ENCODE results near the gene RASGRF1.

The RASGRF1 gene

GRCh38 chr15:79047676-79048439 lies 42.7 kb downstream of the RASGRF1 start:
- no peak overlapping the region for H3K27ac ChIP-seq
- TF ChIP-seq CTCF (conservative IDR thresholded peaks at IDR 0.05), result no peak

DNA sequence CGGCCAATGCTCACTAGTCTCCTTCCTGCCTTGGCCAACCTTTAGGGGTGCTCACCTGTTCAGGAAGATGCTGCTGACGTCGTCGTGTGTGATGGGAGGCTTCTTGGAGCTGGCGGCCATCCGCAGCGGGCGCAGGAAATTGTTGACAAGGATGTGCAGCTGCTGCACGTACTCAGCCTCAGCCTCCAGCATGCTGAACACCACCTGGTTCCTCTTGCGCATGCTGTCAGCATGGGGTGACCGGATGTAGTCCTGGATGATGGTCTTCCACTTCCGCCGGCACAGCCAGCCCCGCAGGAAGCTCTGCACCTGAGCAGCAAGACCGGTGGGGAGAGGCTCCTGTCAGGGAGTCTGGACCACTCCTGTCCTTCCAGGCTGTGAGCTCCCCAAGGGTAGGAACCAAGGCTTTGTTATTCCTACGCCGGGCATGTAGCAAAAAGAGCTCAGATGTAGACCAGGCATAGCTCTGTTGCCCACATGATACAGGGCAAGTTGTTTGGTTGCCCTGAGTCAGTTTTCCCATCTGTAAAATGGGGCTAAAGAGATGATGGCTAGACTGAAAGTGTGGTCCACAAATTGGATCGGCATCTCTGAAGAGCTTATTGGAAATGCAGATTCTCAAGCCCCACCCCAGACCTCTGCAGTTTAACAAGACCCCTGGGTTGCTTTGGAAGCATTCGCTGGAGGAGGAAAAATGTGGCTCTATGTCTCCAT lies 43.7 kb downstream of the RASGRF1 start:
- no peak for TF ChIP-seq CTCF (conservative IDR thresholded peaks at IDR 0.05)
- H3K27ac ChIP-seq, result no peak overlapping the region

DNA sequence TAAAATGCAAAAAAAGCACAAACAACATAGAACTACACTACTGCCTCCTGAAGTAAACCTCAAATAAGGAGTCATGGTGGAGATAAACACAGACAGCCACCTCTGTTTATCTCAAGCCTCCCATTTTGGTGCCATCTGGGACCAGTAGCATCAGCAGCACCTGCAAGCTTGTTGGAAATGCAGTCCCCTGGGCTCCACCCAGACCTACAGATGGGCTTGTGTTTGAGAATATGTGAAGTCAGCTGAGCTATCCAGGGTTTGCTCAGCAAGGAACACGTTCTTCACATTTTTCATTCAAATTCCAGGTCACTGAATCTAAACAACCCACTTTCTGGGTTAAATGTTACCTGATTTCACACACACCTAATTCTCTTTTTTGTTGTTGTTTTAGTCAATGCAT lies 45.5 kb downstream of the RASGRF1 start:
- no peak for TF ChIP-seq CTCF (conservative IDR thresholded peaks at IDR 0.05)
- H3K27ac ChIP-seq, result no peak overlapping the region

DNA sequence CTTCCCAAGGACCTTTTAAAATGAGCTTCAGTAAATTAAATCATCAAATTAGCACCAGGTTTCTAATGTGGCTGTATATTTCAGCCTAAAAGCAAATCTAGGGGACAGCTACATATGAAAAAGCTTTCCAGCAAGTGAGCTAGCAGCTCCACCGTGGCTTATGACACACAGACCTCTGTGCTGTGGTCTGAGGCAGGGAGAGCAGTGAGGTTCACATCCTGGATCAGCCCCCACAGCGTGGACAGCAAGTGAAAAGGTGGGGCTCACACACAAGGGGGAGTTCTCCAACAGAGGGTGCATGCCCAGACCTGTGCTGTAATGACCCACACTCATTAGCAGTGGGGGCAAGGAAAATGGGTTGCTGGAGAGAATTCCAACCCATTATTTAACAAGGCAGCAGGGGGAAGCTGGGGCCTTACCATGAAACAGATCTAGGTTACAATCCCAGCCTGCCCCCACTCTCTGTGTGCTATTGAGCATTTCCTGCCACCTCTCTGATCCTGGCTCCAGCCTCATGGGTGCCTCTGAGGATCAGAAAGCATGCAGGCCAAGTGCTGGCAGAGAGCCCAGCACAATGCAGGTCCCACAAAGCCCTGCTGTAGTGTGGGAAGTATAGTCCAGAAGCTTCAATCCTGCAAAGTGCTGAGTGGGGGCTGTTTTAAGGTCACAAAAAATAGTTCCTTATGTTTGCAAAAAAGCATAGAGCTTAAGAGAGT lies 48.2 kb downstream of the RASGRF1 start:
- TF ChIP-seq CTCF (conservative IDR thresholded peaks at IDR 0.05), result no peak
- no peak overlapping the region for H3K27ac ChIP-seq

DNA sequence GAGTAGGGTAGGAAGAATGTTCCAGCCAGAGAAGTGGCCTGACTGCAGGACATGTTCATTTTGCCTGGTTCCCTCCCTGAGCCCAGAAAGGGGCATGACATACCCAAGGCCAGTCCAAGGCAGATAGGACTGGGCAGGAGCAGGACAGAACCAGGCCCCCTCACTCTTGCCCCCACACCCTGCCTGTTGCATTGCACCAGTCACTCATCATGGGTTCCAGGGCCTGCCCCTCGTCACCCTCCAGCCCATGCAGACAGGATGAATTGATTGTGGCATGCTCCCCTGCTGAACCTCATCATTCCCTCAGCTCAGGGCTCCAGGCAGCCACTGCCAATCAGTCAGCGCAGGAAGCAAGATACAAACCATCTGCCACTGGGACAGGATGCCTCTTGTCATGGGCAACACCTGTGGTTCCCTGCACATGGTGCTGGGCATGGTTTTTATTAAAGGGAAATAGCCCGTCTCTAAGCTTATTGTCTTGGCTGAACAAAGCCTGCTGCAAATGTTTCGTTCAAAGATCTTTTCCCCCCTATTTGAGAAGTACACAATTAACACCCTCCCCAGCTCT lies 48.9 kb downstream of the RASGRF1 start:
- TF ChIP-seq CTCF (conservative IDR thresholded peaks at IDR 0.05), result no peak
- H3K27ac ChIP-seq, result no peak overlapping the region

GRCh38 chr15:79037848-79038247 lies 52.7 kb downstream of the RASGRF1 start:
- no peak overlapping the region for H3K27ac ChIP-seq
- no peak for TF ChIP-seq CTCF (conservative IDR thresholded peaks at IDR 0.05)

- no peak for TF ChIP-seq CTCF (conservative IDR thresholded peaks at IDR 0.05)
- H3K27ac ChIP-seq, result no peak overlapping the region
Measured at GRCh38 chr15:79036323-79036722, 54.3 kb downstream of the RASGRF1 start.
